HG03139 (cell line): ENCODE measurements around the gene ZEB1.
"Not testable (repeated sequence)": the region's sequence is repeated elsewhere in the genome, so short reads cannot be mapped to it uniquely, and the experiment has no call there.

ENCODE experiments used
- ATAC-seq: cut with Tn5 transposase; IDR thresholded peaks from one replicate; pipeline ENCODE4 v1.9.1; 2021; ENCODE audit not compliant: unreplicated experiment

The ZEB1 gene

DNA sequence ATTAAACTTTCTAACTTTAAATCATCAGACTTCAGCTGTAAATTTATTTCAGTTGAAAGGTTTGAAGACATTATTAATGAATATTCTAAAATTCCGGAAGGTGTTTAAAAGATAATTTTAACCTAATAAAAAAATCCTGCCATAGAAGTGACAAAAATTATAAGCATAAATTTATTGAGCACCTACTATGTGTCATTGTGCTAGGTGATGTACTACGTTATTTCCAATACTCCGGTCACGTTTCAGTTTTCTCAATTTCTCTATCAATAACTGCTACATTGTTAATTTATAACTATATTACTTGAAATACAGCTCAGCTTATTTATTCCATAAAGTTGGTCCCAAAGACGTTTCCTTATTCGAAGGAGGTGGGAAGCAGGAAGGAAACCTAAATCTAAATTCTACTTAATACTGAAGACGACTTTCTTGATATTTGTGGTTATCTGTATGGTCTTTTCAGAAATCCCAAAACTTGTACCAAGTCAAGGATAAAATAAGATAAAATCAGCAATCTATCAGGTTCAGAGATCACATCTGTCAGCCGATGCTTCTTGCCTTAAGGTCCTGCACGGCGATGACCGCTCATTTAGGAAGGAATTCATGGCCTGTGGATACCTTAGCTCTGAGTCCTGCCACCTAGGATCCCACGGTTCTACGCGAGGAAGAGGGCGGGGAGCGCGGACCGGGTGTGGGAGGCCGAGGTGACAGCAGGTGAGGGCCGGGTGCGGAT is 1.2 kb upstream of the ZEB1 start:
- no peak for ATAC-seq

- ATAC-seq = peak; percentile 62
Observed at GRCh38 chr10:31318382-31318853, 598 bp upstream of the ZEB1 start.

DNA sequence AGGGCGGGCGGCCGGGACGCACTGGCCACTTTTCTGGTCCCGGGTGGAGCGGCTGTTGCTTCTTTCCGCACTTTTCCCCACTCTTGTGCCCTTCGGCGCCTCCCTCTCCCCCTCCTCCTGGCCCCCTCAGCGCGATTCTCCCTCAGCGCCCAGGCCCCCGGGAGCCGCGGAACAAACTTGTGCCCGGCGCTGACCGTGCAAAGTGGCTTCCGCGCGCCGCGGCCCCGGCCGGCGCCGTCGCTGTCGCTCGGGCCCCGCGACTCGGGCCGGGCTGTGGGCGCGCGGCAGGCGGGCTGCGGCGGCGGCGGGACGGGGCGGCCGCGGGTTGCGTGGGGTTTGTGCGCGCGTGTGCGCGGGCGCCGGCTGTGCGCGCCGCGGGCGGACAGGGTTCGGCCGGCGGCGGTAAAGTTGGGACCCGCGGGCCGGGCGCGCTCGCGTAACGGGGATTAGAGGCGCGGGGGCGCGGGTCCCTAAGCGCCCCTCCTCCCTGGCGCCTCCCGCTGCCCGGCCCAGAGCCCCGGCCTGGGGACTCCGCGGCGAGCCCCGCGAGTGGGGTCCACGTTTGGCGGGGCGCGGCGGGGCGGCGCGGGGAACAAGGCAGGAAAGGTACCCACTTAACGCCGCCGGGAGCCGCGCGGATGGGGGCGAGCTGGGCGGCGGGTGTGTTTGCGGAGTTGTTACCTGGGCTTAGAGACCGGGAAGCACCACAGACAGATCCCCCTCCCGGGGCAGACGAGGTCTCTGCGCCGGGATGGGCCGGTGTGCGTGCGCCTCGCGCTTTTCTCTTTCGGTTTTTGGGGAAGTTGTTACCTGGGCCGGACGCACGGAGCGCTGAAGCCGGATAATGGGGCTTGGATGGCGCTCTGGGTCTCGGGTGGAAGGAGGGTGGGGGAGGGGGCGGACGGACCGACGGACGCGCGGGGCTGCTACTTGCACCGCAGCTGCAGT is 860 bp downstream of the ZEB1 start:
- peak; percentile 16 for ATAC-seq

DNA sequence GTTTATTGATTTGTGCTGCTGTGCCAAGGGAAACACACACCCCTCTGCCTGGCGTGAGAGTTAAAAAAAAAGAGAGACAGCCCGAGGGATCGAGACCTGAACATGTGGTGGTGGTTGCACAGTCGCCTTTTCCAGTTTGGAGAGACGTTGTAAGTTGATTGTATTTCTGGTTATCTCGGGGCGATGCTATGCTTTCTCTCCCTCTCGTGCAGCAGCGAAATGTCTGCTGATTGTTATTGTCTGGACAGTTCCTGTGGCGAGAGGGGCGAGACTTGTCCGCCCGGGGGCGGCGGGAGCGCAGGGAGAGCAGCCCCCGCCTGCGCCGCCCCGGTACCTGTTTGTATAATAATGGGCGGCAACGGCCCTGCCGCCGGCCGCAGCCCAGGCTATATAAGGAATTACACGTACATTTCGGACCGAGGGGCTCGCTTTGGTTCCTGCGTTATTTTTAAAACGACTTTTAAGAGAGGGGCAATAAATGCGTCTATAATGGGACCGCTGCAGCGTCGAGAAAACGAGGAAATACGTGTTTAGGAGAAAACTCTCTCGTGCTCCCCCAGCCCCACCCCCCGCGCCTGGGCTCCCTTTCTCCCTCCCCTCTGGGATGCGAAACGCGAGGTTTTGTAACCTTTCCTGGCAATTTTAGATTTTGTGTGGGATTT is 1.7 kb downstream of the ZEB1 start:
- ATAC-seq = no peak

- no peak for ATAC-seq
Observed at GRCh38 chr10:31321396-31321941, 2.5 kb downstream of the ZEB1 start.

DNA sequence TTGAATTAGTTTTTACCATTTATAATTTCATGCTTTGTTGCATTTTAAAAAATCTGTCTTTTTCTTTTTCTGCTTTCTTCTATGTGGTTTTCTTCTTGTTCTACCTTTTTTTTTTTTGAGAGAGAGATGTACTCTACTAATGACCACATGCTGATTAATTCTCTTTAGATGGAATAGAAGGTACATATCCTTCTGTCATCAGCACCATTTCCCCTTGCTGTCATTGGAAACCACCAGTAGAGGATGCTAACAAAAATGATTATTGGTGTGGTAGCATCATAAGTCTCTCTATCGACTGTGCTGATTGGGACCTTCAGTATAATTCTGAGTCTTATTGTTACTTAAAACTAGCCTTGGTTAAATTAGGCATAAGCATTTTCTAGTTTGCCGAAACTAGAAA is 3.6 kb downstream of the ZEB1 start:
- no peak for ATAC-seq

GRCh38 chr10:31340343-31340742 is 21.3 kb downstream of the ZEB1 start:
- no peak for ATAC-seq

DNA sequence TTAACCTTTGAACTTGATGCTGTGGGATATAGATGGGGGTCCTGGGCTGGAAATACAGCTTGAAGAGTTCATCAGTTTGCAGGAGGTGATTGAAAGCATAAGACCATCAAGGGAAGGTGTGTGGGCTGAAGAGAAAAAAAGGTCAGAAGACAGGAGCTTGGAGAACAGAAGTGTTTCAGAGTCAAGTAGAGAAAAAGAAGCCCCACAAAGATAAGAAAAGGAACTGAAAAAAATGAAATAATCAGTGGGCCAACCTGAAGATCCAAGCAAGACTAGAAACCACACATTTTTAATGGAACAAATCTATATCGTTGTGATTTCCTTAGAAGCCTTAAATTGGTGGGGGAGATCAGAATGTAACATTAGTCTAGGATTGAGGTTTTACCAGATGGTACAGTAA is 22.5 kb downstream of the ZEB1 start:
- ATAC-seq = no peak

DNA sequence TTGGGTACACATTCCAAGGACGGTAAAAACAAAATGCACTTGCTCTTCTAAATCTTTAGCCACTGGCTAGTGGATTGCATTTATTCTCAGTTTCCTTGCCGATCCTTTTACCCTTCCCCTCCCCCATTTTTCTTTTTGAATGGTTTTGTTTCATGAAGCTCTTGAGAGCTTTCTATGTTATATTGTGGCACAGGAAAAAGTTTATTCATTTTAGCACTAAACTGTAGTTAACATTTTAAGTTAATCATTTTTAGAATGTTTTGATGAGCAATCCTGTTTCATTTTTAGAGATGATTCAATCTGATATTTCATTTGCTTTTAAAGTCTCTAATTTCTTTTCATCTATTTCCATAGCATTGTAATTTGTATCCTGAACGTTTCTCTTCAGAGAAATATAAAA is 24.0 kb downstream of the ZEB1 start:
- no peak for ATAC-seq

DNA sequence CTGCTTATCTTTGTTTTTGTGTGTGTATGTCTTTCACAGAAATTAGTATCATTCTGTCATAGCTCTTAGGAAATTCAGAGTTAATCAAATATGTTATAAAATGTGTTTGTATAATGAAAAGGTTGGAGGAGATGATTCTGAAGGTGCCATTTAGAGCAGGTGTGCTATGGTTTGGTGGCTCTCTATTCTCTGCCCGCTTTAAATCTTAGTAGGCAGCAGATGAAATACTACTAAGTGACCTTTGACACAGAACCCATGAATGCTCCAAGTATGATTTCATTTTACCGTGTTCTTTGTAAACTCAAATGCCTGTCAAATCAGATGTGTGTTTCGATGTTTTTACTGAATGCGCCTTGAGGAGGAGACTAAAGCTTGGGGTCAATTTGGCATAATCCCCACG is 24.5 kb downstream of the ZEB1 start:
- no peak for ATAC-seq

DNA sequence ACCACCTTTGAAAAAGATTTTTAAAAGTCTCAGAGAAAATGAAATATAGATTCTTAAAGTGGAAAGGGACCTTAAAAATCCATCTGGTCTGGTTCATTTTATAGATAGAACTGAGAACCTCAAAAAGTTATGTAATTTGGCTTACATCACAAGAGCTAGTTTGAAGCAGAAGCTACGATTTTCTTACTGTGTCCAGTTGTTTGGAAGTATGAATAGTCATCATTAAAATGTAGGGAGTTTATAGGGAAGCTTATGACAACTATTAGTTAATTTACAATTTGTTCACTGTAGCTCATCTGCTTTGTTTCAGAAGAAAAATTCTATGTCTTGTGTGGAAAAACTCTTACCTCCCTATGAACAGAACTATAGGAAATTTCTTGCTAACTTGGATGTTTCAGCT is 26.9 kb downstream of the ZEB1 start:
- no peak for ATAC-seq

- no peak for ATAC-seq
Observed at GRCh38 chr10:31346953-31347352, 27.9 kb downstream of the ZEB1 start.

- no peak for ATAC-seq
Observed at GRCh38 chr10:31347705-31348104, 28.7 kb downstream of the ZEB1 start.

GRCh38 chr10:31350891-31351290 is 31.9 kb downstream of the ZEB1 start:
- ATAC-seq = no peak

DNA sequence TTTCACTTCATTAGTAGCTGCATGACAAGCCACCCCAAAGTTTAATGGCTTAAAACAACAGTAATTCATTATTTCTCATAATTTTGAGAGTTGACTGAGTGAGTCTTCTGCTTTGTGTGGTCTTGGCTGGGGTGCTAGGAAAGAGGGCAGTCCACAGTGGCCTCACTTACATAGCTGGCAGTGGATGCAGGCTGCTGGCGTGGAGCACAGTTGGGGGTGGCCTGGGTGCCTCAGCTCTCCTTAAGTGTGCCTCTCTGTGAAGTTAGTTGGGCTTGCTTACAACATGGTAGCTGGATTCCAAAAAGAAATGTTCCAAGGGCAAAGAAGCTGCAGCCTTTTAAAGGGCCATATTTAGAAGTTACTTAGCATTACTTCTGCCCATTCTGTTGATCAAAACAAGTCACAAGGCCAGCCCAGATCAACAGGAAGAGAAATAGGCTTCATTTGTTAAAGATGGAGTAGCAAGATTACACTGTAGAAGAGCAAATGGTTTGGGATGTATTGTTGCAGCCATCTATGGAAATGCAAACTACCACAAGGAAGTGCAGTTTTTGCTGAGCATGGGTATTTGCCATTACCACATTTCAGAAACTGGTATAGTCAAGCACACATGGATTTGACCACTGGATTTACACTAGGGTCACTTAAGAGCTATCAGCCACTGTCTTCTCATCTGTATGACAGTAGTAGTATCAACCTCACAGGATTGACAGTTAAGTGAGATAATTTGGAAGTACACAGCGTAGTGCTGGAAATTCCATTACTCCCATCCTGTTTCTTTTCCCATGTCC is 33.6 kb downstream of the ZEB1 start:
- ATAC-seq = no peak

DNA sequence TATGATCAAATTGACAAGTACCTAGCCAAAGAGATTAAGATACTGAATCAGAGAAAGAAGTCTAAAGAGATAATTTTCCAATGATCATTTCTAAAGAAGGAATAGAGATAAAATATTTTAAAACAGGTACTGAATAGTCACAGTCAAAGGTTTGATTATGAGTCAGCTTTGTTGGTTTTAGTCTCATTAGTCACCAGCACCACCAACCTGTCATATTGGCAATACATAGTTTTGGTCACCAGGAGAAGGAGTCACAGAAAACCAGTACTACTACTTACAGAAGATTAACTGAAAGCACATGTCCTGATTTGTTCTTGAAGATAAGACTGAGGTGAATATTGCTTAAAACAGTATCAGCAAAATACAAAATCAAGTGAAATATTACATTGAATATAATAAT is 34.6 kb downstream of the ZEB1 start:
- ATAC-seq = peak; percentile 82

DNA sequence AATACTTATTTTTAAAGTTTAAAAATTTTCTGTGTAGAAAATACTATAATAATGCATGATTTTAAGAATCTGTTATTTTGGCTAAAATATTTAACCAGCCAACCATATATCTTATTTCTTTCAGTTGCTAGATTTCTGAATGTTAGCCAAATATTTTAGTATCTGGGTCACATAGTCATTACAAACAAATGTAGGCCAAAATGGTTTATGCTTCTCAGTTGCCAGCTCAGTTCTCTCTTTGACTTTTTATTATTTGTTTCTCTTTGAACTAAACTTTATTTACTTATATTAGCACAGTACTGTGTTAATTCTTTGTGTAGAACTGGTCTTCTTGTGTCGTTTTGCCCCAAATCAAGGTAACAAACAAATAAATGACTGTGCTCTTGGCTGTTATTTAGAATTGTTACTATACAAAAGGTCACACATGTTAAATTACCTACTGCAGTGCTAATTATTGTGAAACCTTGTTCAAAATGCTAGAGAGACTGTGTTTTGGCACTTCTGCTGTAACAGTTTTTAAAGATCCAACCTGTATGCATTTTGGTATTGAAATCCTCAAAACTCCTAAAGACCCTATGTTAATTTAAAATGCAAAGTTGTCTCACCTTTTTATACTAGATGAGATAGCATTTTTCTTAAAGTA is 39.8 kb downstream of the ZEB1 start:
- ATAC-seq = no peak

DNA sequence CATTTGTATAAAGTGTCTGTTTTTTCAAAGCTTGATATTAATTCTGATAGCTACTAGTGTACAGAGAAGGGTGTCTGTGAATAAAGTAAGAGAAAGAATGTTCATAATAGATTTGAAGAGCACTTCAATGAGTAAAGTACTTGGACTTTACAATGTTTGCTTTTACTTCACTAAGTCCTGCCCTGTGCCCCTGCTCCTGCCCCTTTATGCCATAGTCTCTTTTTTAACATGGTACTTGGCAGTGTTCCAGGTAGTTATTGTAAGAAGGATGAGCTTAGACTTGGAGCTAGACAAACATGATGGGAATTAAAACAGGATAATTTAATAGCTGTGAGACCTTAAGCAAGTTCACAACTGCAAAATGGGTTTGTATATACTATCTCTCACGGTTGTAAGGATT is 41.0 kb downstream of the ZEB1 start:
- no peak for ATAC-seq

GRCh38 chr10:31361475-31361874 is 42.5 kb downstream of the ZEB1 start:
- not testable (repeated sequence) for ATAC-seq

DNA sequence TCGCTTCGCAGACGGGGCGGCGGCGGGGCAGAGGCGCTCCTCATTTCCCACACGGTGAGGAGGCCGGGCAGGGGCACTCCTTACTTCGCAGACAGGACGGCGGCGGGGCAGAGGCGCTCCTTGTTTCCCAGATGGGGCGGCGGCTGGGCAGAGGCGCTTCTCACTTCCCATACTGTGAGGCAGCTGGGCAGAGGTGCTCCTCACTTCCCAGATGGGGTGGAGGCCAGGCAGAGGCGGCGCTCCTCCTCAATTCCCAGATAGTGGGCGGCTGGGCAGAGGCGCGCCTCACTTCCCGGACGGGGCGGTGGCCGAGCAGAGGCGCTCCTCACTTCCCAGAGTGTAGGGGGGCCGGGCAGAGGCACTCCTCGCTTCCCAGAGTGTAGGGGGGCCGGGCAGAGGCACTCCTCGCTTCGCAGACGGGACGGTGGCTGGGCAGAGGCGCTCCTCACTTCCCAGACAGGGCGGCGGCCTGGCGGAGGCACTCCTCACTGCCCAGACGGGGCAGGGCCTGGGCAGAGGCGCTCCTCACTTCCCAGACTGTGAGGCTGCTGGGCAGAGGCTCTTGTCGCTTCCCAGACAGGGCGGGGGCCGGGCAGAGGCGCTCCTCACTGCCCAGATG is 43.1 kb downstream of the ZEB1 start:
- ATAC-seq = no peak
